ENCODE data around the gene SNU13. TPM values are rescaled to one million over a fixed set of nuclear protein-coding genes. Genes with fewer than 3 reads are reported as not detected.
"Not testable (repeated sequence)": the region's sequence is repeated elsewhere in the genome, so short reads cannot be mapped to it uniquely, and the experiment has no call there.

The SNU13 gene
- total RNA-seq, 1 donor from 2014 or later, result 143 TPM

DNA sequence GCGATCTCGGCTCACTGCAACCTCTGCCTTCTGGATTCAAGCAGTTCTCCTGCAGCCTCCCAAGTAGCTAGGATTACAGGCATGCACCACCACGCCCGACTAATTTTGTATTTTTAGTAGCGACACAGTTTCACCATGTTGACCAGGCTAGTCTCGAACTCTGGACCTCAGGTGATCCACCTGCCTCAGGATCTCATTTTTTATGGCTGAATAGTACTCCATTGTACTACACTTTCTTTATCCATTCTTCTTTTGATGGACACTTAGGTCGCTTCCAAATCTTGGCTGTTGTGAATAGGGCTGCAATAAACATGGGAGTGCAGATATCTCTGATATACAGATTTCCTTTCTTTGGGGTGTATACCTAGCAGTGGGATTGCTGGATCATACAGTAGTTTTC is 46.8 kb downstream of the SNU13 start:
- Histone ChIP-seq H3K27me3 (no peaks in the 10 kb centered on the region), H3K4me3 (no peak overlapping the region), H3K79me2 (ENCODE audit: low read depth) (peaks cover 43% of the 10 kb centered on the region), H3K27ac (no peak overlapping the region), H3K9ac (no peak overlapping the region), H4K20me1 (ENCODE audit: low read depth) (peaks cover 23% of the 10 kb centered on the region), H3K4me2 (no peak overlapping the region), H2AFZ (replicated peaks) (no peak overlapping the region), H3K4me1 (no peaks in the 10 kb centered on the region), H3K36me3 (peaks cover 36% of the 10 kb centered on the region), H3K9me3 (ENCODE audit: low read depth) (no peaks in the 10 kb centered on the region), H3F3A (ENCODE audit: low read depth) (no peaks in the 10 kb centered on the region)
- peaks cover 30% of the 10 kb centered on the region for H3K36me3 Mint-ChIP-seq
- no peak overlapping the region for H3K27ac Mint-ChIP-seq
- no peaks in the 10 kb centered on the region for H3K4me1 Mint-ChIP-seq
- DNase-seq (ENCODE audit: low spot score), result no peak
- no peaks in the 10 kb centered on the region for H3K9me3 Mint-ChIP-seq
- H3K4me3 Mint-ChIP-seq, result no peak overlapping the region
- no peaks in the 10 kb centered on the region for H3K27me3 Mint-ChIP-seq (ENCODE audit: insufficient read depth, low read depth)
- TF ChIP-seq EZH2phosphoT487 (IDR thresholded peaks at IDR 0.05), result no peak

GRCh38 chr22:41638748-41639147 is 49.9 kb downstream of the SNU13 start:
- Histone ChIP-seq H3K27me3 (no peaks in the 10 kb centered on the region), H3F3A (ENCODE audit: low read depth) (no peaks in the 10 kb centered on the region), H3K27ac (no peak overlapping the region), H3K36me3 (peaks cover 40% of the 10 kb centered on the region), H2AFZ (replicated peaks) (no peak overlapping the region), H4K20me1 (ENCODE audit: low read depth) (peaks cover 29% of the 10 kb centered on the region), H3K4me1 (no peaks in the 10 kb centered on the region), H3K79me2 (ENCODE audit: low read depth) (peaks cover 68% of the 10 kb centered on the region), H3K4me2 (no peak overlapping the region), H3K9me3 (ENCODE audit: low read depth) (no peaks in the 10 kb centered on the region), H3K9ac (no peak overlapping the region), H3K4me3 (no peak overlapping the region)
- TF ChIP-seq EZH2 (IDR thresholded peaks at IDR 0.05) (no peak), CTCF (IDR thresholded peaks at IDR 0.05) (no peak), EZH2phosphoT487 (IDR thresholded peaks at IDR 0.05) (no peak)
- Mint-ChIP-seq H3K9me3 (no peaks in the 10 kb centered on the region), H3K27ac (no peak overlapping the region), H3K36me3 (peaks cover 43% of the 10 kb centered on the region), H3K27me3 (ENCODE audit: insufficient read depth, low read depth) (no peaks in the 10 kb centered on the region), H3K4me1 (no peaks in the 10 kb centered on the region), H3K4me3 (no peak overlapping the region)
- DNase-seq (ENCODE audit: low spot score), result no peak

GRCh38 chr22:41638124-41638523 is 50.5 kb downstream of the SNU13 start:
- no peak for TF ChIP-seq EZH2phosphoT487 (IDR thresholded peaks at IDR 0.05)
- TF ChIP-seq EZH2 (IDR thresholded peaks at IDR 0.05), result no peak
- TF ChIP-seq CTCF (IDR thresholded peaks at IDR 0.05), result no peak
- no peak overlapping the region for H3K27ac ChIP-seq
- no peaks in the 10 kb centered on the region for H3K9me3 ChIP-seq (ENCODE audit: low read depth)
- H3K79me2 ChIP-seq (ENCODE audit: low read depth), result peaks cover 70% of the 10 kb centered on the region
- H3K27me3 ChIP-seq, result no peaks in the 10 kb centered on the region
- Mint-ChIP-seq H3K4me1 (no peaks in the 10 kb centered on the region), H3K36me3 (peaks cover 46% of the 10 kb centered on the region), H3K27me3 (ENCODE audit: insufficient read depth, low read depth) (no peaks in the 10 kb centered on the region), H3K4me3 (no peak overlapping the region), H3K9me3 (no peaks in the 10 kb centered on the region), H3K27ac (no peak overlapping the region)
- peaks cover 26% of the 10 kb centered on the region for H4K20me1 ChIP-seq (ENCODE audit: low read depth)
- H3K9ac ChIP-seq, result no peak overlapping the region
- peaks cover 40% of the 10 kb centered on the region for H3K36me3 ChIP-seq
- no peak overlapping the region for H2AFZ ChIP-seq (replicated peaks)
- H3K4me1 ChIP-seq, result no peaks in the 10 kb centered on the region
- no peaks in the 10 kb centered on the region for H3F3A ChIP-seq (ENCODE audit: low read depth)
- no peak for DNase-seq (ENCODE audit: low spot score)
- H3K4me2 ChIP-seq, result no peak overlapping the region
- no peak overlapping the region for H3K4me3 ChIP-seq

DNA sequence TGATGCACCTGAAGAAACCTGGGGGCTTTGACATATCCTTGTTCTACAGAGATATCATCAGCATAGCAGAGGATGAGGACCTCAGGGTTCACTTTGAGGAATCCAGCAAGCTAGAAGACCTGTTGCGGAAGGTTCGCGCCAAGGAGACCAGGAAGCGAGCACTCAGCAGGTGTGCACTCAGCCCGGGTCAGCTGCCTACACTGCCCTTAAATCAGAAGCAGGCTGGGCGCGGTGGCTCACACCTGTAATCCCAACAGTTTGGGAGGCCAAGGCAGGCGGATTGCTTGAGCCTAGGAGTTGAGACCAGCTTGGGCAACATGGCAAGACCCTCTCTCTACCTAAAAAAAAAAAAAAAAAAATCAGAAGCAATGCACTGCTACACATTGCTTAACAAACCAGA is 51.0 kb downstream of the SNU13 start:
- H3K4me3 ChIP-seq; H3K27ac Mint-ChIP-seq; DNase-seq (ENCODE audit: low spot score); H3K27ac ChIP-seq; H3K27me3 Mint-ChIP-seq (ENCODE audit: insufficient read depth, low read depth); H3K27me3 ChIP-seq; H3K4me1 ChIP-seq; H3F3A ChIP-seq (ENCODE audit: low read depth); H3K9ac ChIP-seq; H3K4me2 ChIP-seq; H3K4me1 Mint-ChIP-seq; H3K9me3 ChIP-seq (ENCODE audit: low read depth); H3K4me3 Mint-ChIP-seq; H2AFZ ChIP-seq (replicated peaks); H3K9me3 Mint-ChIP-seq: not testable (repeated sequence)
- Histone ChIP-seq H3K36me3 (peaks cover 38% of the 10 kb centered on the region), H4K20me1 (ENCODE audit: low read depth) (peaks cover 26% of the 10 kb centered on the region), H3K79me2 (ENCODE audit: low read depth) (peaks cover 70% of the 10 kb centered on the region)
- peaks cover 47% of the 10 kb centered on the region for H3K36me3 Mint-ChIP-seq

Data from neural progenitor cell (in vitro differentiated cells).